Raji (cell line): ENCODE measurements around the gene HES1.

Experiments
- POLR2A ChIP-seq: IDR thresholded peaks from 2 replicates; pipeline ENCODE4 v1.6.1; 2011; ENCODE audit warnings: low read depth, low read length, control low read depth; ENCODE audit not compliant: insufficient read depth

Gene HES1

DNA sequence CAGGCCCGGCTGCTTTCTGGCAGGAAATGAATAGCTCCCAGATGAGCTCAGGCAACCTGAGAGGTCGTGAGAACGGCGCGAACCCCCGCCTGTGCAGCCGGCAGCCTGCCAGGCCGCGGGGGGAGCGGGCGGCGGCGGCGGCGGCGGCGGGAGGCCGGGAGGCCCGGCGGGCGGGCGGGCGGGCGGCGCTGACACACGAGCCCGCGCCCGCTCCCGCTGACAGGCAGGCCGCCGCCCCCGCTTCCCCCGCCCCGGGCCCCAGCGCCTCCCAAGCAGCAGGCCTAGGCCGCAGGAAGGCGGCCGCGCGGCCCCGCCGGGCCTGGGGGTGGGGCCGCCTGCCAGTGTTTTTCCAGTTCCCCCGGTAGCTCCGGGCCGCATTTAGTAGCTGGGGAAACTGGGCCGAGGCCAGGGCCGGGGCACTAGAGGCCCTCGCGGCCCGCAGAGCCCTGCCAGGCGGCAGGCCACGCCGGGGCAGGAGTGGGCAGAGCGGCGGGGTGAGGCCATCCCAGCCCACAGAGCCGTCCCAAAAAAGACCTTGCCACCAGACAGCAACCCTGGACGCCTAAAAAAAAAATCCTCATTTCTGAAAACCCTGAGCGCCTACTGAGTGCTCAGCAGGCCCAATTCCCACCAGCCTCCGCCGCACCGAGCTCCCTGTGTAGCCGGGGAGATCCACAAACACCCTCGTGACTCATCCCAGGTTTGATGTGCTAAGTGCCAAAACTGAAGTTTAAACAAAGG is 5.6 kb downstream of the HES1 start:
- no peak for TF ChIP-seq POLR2A

DNA sequence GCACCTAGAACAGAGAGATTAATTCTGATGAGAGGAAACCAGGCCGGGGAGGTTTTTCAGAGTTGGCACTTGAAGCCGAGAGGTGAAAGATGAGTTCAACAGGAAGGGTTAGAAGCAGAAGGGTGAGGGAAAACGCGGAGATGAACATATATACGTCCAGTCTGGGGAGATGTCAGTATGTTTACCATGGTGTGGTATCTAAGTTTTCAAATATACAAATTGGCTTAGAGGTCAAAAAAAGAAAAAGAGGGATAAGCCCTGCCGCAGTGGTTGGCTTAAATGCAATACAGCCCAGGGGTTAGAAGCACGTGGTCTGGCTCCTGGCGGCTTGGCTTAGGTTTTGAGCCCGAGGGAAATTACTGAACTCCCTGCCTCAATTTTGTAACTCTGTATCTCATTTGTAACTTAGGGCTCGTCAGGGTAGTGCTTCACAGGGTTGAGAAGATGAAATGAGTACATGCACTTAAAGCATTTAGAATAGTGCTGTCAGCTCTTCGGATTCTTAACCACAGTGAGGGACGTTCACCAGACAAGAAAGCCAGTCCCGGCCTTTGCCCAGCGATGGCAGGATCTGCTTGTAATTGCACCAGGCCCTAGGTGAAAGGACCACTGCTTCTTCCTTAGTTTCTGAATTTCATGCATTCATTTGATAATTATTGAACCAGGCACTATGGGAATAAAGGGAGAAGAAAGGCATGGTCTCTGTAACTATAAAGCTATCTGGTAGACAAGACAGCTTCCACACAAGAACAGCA is 6.4 kb downstream of the HES1 start:
- no peak for TF ChIP-seq POLR2A

- TF ChIP-seq POLR2A, result no peak
These were observed 9.8 kb downstream of the HES1 start for GRCh38 chr3:194145702-194146101.

DNA sequence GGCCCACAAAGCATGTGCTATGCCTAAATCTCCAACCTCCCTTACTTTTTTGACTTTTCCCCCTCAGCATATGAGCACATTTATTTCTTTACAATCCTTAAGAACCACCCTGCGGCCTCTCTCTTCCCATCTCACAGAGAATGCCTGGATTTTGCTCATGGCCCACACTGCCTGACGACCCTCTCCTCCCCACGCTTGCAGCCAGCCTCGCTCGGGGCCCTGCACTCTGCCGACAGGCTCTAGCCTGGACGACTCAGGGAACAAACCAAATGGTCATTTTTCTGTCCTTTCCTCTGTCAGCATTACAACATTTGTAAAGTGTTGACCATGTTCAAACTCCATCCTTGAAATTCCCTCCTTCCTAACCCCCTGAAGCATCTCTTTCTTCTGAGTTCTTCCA is 11.7 kb downstream of the HES1 start:
- TF ChIP-seq POLR2A, result no peak

GRCh38 chr3:194148383-194148782 is 12.4 kb downstream of the HES1 start:
- TF ChIP-seq POLR2A, result no peak

DNA sequence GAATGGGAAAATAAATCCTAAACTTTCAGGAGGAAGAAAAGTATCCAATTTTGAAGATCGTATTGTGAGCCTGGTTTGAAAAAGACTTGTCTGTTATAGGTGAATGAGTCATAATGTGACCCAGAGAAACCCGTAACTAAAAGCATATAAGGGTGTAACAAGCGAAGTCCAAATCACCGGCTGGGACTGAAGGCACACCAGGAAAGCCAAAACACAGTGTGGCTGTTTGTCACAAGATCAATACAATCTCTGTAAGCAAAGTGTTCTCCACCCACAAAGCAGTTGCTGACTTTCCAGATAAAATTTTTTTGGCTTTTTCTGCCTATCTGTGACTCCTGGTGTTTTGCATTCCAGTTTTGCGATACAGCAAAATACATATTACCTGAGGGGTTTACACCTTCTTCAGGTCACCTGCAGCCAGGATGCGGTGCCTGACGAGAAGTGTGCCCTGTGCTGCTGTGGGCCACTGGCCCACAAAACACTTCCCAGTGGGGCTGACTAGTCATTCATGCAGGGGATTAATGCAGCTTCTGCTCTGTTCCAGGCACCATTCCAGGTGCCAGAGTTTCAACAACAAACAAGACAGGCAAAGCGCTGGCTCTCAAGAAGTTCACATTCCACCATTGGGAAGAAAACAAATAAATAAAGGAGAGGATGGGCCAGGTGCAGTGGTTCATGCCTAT is 14.4 kb downstream of the HES1 start:
- TF ChIP-seq POLR2A, result no peak

DNA sequence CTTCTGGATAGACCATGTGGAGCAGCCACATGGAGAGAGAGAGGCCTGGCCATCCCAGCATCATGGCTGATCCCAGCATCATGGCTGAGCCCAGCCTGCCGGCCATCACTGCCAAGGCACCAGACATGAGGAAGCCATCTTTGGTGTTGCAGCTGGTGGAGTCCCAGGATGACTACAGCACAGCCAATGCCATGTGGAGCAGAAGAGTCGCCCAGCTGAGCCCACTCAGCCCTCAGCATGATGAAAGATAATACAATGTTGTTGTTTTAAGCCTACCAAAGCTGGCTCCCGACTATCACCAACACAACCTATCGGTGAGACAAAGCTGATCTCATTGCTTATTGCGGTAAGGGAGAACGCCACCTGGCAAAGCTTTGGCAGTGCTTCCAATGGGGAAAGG is 18.4 kb downstream of the HES1 start:
- no peak for TF ChIP-seq POLR2A

DNA sequence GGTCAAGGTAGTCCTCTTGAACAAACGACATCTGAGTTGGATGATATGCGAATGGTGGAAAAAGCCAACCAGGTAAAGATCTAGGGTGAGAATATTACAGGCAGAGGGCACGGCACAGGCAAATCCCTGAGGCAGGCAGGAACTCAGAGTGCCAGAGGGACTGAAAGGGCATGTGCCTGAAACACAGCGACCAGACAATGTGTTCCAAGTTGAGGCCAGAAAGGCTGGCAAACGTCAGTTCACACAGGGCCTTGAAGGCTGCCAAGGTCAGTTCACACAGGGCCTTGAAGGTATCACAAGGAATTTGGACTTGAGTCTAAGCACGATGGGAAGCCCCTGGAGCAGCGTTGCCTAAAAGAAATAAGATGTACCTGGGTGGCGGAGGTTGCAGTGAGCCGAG is 20.1 kb downstream of the HES1 start:
- no peak for TF ChIP-seq POLR2A

DNA sequence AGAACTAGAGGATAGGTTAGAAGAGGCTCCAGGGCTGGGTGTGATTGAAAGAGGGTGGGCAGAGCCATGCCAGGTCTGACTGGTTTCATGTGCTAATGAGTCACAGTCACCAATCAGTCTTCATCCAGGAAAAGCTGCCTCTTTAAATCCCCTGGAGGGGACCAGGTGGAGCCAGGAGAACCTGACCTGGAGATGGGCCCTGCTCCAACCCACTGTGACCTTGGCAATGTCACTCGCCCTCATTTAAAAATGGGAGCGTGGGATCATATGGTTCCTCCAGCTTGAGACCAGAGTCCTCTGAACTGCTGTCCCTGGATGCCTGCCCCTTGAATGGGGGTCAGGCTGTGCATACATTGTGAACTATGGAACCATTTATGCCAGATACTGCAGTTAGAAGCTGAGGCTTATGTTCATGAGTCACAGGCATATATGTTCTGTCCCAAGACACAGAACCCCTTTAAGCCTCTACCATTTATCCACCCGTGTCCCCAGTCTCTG is 23.0 kb downstream of the HES1 start:
- no peak for TF ChIP-seq POLR2A

DNA sequence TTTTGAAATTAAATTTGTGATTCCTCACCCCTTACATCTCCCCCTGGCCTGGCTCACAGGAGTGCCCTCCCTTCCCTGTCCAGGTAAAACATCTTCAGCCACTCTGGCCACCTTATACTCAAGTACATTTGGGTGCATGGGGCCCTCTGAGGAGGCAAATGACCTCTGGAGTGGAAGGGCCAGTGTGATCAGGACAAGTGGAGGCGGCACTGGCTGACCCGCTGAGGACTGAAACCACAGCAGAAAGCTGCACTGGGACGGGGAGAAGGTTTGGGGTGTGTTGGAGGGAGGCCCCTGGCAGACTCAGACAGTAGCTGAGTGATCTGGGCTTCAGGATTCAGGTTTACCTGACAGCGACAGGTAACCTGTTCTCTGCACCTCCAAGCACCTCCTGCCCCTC is 24.2 kb downstream of the HES1 start:
- TF ChIP-seq POLR2A, result no peak

- TF ChIP-seq POLR2A, result no peak
These were observed 25.4 kb downstream of the HES1 start for GRCh38 chr3:194161131-194162045.

GRCh38 chr3:194162070-194162678 is 26.2 kb downstream of the HES1 start:
- no peak for TF ChIP-seq POLR2A

GRCh38 chr3:194162817-194163584 is 27.1 kb downstream of the HES1 start:
- no peak for TF ChIP-seq POLR2A

DNA sequence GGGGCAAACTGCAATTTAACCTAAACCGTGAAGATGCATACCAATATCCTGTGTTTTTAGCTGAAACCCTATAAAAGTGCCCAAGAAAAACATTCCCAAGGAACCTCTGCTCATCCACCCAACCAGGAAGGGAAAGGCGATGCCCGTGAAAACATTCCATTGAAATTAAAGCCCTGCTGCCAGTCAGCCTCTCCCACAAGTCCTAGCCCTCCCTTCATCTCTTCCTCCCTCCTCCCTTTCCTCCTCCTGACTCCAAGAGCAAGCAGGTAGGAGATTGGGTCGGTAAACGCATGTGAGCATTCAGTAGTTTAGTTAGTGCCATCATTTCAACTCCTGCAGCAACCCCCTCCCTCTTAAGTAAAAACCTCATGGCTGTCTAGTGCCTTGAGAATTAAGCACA is 27.7 kb downstream of the HES1 start:
- TF ChIP-seq POLR2A, result no peak
